ENCODE data around the gene HOXD10. TPM values are rescaled to one million over a fixed set of nuclear protein-coding genes. Genes with fewer than 3 reads are reported as not detected.

HOXD10 gene
- total RNA-seq: not detected
- long read RNA-seq: 0 reads

DNA sequence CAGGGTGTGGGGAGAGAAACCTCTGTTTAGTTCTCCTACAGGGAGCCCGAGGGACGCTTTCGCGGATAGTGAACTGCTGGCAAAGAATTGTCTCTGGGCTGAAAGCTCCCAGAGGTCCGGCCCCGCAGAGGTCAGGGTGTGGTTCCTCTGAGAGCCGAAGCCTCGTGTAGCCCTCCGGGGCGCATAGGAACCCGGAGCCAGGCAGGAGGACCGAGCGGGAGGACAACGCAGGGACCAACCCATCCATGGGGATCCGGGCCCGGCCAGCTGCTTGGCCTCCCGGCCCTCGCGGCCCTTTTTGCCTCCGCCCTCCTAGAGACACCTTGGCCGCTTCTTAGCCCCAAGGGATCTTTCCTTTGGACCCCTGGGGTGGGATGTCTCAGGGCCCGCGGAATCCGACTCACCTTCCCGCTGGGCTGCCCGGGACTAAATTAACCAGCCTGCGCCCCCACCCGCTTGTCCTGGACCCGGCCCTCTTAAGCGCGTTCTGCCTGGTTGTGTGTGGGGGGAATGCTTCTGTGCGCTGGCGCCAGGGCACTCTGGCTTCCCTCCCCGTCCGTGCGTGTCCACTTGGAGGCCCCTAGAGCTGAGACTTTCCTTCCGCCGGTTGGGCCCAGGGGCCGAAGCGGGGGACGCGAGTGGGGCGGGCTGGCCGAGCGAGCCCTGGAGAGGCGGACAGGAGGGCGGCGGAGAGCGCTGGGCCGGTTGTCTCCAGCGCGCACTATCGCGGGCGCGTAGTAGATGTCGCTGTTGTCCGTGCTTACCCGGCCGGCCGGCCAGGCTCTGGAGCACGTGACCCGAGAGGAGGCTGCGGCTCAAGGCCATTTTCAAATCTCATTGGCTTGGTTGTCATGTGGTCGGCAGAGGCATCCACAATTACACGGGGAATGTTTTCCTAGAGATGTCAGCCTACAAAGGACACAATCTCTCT lies at the start of gene HOXD10:
HOXD10 (plus strand) TSS at position 896 of the 931 bp plus-strand sequence. CDS start 56 bp downstream, outside the sequence.
- no peak within 1 kb of the TSS for H3K4me3 ChIP-seq
- intact Hi-C loops (cut with DNase I): no loop called here
- TF ChIP-seq, protein P1, sequence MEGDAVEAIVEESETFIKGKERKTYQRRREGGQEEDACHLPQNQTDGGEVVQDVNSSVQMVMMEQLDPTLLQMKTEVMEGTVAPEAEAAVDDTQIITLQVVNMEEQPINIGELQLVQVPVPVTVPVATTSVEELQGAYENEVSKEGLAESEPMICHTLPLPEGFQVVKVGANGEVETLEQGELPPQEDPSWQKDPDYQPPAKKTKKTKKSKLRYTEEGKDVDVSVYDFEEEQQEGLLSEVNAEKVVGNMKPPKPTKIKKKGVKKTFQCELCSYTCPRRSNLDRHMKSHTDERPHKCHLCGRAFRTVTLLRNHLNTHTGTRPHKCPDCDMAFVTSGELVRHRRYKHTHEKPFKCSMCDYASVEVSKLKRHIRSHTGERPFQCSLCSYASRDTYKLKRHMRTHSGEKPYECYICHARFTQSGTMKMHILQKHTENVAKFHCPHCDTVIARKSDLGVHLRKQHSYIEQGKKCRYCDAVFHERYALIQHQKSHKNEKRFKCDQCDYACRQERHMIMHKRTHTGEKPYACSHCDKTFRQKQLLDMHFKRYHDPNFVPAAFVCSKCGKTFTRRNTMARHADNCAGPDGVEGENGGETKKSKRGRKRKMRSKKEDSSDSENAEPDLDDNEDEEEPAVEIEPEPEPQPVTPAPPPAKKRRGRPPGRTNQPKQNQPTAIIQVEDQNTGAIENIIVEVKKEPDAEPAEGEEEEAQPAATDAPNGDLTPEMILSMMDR (IDR thresholded peaks at IDR 0.05): no peak
- DNase-seq: no peak
- no peaks in the 10 kb centered on the region for H3K36me3 ChIP-seq
- no peak within 1 kb of the TSS for H3K27ac ChIP-seq
- peak in 1 of 2 donors; percentile 41 for ATAC-seq
- H3K4me1 ChIP-seq: no peaks in the 10 kb centered on the region
- peaks cover 100% of the 10 kb centered on the region for H3K27me3 ChIP-seq (ENCODE audit: low read depth)
- H3K9me3 ChIP-seq: no peaks in the 10 kb centered on the region

DNA sequence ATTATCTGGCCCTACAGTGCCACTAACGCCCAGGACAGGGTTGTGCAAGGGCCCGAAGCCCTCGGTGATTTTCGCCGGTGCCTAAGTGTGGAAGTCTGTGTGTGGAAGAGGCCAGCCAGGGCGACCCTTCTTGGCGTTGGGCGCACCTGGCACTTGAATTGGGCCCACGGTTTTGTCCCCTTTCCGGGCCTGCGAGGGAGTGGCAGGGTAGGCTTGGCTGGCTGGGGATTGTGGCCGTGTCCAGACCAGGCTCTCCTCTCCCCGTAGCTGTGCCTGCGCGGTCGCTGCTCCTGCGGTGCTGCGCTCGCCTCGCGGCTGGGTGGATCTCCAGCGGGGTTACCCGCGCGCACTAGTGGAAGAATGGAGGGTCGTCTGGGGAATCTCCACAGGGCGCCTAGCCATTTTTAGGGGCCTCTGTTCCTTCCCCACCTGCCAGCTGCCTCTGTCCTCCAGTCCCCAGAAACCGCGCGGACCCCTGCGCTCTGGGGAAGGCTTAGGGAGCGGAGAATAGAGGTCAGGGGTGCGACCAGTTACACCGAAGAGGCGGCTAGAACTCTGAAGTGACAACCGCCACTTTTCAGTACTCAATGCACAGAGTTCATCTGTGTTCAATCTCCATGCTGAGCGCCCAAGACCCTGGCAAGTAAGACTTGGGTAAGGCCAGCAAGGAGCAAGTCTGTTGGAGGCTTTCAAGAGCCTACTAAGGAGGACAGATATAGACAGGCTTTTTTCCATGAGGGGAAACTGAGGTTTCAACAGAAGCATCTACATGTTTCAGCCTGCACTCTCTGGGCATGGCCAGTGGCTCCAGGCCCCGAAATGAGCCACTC lies 48.8 kb upstream of the HOXD10 start:
- peaks cover 90% of the 10 kb centered on the region for H3K27me3 ChIP-seq (ENCODE audit: low read depth)
- no peaks in the 10 kb centered on the region for H3K36me3 ChIP-seq
- H3K9me3 ChIP-seq: no peaks in the 10 kb centered on the region
- H3K4me1 ChIP-seq: peaks cover 24% of the 10 kb centered on the region
- intact Hi-C loops (cut with DNase I): no loop called here
- peak overlapping the region; percentile 39 for H3K4me3 ChIP-seq
- TF ChIP-seq, protein P1 (IDR thresholded peaks at IDR 0.05): no peak
- DNase-seq: no peak
- peak in 1 of 2 donors; percentile 56 for ATAC-seq
- H3K27ac ChIP-seq: no peak overlapping the region

DNA sequence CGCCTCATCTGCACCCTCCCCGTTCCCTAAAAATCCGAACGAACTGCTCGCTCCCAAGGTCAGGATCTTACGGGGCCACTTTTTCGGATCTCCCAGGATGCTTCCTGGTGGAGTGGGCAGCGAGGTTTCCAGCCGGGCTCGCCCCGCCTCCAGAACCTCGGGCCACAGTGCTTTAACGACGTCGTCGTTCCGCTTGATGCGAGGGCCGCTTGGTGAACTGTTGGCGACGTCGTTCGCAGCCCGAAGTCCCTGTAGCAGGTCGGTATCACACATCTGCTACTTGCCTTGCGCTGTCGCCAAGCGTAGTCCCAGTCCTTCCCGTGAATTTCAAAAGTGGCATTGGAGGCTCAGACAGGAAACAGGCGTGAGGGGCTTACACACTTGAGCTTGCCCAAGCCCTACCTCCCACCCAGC lies 48.2 kb upstream of the HOXD10 start:
- intact Hi-C loops (cut with DNase I): no loop called here
- H3K27me3 ChIP-seq (ENCODE audit: low read depth): peaks cover 95% of the 10 kb centered on the region
- ATAC-seq: no peak
- no peaks in the 10 kb centered on the region for H3K9me3 ChIP-seq
- no peak overlapping the region for H3K27ac ChIP-seq
- DNase-seq: no peak
- TF ChIP-seq, protein P1 (IDR thresholded peaks at IDR 0.05): no peak
- no peak overlapping the region for H3K4me3 ChIP-seq
- peaks cover 24% of the 10 kb centered on the region for H3K4me1 ChIP-seq
- no peaks in the 10 kb centered on the region for H3K36me3 ChIP-seq

DNA sequence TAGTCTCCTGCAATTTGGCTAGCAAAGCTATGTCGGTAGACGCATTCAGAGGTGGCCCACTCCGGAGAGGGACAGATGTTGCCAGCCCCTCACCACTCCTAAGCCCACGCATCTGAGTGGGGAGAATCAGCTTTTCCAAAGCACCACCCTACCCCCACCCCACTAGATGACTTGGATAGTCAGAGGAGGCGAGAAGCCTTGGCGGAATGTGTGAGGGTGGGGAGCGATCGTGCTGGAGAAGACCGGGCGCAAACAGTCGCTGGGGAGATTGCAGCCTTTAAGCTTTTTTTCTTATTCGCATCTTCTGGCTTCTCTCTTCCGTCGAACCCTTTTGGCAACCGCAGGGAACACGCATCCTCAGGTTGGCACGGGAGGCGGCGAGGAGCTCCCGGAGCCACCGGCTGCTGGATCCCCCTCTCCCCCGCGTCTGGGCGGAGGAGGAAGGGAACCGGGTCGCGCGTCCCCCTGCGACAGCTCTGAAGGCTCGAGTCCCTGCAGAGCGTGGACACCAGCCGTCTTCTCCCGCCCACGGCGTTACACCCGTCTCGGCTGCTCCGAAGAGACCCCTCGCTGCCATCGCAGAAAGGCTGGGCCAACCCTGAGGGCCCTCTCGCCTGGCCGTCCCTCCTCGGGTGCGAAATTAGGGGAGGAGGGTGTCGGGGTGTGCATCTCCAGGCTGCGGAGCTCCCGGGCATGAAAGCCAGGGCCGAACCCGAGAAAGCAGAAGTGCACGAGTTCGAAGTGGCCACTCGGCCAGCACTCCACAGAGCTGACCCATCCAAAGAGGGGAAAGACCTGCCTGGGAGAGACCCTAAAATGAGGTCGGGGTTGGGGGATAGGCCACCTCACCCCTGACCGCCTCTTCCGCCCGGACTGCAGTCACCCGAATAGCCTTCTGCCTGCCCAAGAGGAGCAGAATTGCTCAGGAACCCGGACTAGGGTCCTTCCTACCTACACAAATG lies 45.0 kb upstream of the HOXD10 start:
- Histone ChIP-seq H3K9me3 (no peaks in the 10 kb centered on the region), H3K4me3 (no peak overlapping the region), H3K27me3 (ENCODE audit: low read depth) (peaks cover 100% of the 10 kb centered on the region), H3K36me3 (no peaks in the 10 kb centered on the region), H3K27ac (no peak overlapping the region), H3K4me1 (peaks cover 24% of the 10 kb centered on the region)
- intact Hi-C loops (cut with DNase I): no loop called here
- ATAC-seq (no peak), DNase-seq (no peak)
- TF ChIP-seq, protein P1 (IDR thresholded peaks at IDR 0.05): no peak

DNA sequence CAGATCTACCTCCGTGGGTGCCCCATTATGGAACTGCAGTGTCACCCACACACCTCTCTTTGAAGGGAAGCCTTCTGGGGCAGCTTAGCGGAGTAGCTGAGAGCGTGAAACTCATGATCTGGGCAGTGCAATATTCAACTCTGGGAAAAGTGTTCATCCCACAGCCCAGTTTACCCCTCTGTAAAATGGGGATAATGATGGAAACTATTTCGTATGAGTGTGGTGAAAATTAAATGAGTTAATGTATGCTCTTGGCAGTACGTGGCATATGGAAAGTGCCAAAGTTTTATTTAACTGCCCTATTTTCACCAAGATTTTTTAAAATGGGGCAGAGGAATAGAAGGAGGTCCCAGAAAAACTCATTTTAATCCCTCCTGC lies 44.3 kb upstream of the HOXD10 start:
- no peak for ATAC-seq
- Histone ChIP-seq H3K4me1 (peaks cover 17% of the 10 kb centered on the region), H3K27me3 (ENCODE audit: low read depth) (peaks cover 100% of the 10 kb centered on the region)

More for the DNA sequence above, 44.3 kb upstream of the HOXD10 start:
- H3K9me3 ChIP-seq: no peaks in the 10 kb centered on the region
- H3K36me3 ChIP-seq: no peaks in the 10 kb centered on the region
- intact Hi-C loops (cut with DNase I): no loop called here
- DNase-seq: no peak
- H3K27ac ChIP-seq: no peak overlapping the region
- H3K4me3 ChIP-seq: no peak overlapping the region
- TF ChIP-seq, protein P1 (IDR thresholded peaks at IDR 0.05): no peak

Measured in lower lobe of right lung (tissue), 2 donors.